ENCODE data around the gene GAPDH.

The GAPDH gene

GRCh38 chr12:6547987-6548386, 13.7 kb downstream of the GAPDH start:
- Histone ChIP-seq H3K27me3 (ENCODE audit: control insufficient read depth, insufficient read depth, low read length) (no peaks in the 10 kb centered on the region), H3K4me1 (ENCODE audit: control insufficient read depth, insufficient read depth, low read length) (peaks cover 9% of the 10 kb centered on the region; the same call in 1 of the 2 replicates), H3K27ac (ENCODE audit: low read depth, low read length) (no peak overlapping the region), H3K9me3 (ENCODE audit: control insufficient read depth, insufficient read depth, low read depth, low read length) (no peaks in the 10 kb centered on the region), H3K4me3 (ENCODE audit: low read depth, low read length) (no peak overlapping the region), H3K36me3 (ENCODE audit: control insufficient read depth, insufficient read depth, low read length) (peaks cover 65% of the 10 kb centered on the region), H3K9ac (ENCODE audit: low read length) (no peak overlapping the region)

- peaks cover 61% of the 10 kb centered on the region for H3K36me3 ChIP-seq (ENCODE audit: control insufficient read depth, insufficient read depth, low read length)
- H3K9me3 ChIP-seq (ENCODE audit: control insufficient read depth, insufficient read depth, low read depth, low read length): no peaks in the 10 kb centered on the region
- H3K27ac ChIP-seq (ENCODE audit: low read depth, low read length): no peak overlapping the region
- H3K27me3 ChIP-seq (ENCODE audit: control insufficient read depth, insufficient read depth, low read length): no peaks in the 10 kb centered on the region
- H3K4me1 ChIP-seq (ENCODE audit: control insufficient read depth, insufficient read depth, low read length): peaks cover 11% of the 10 kb centered on the region; the same call in 1 of the 2 replicates
- H3K9ac ChIP-seq (ENCODE audit: low read length): no peak overlapping the region
- H3K4me3 ChIP-seq (ENCODE audit: low read depth, low read length): no peak overlapping the region
Observed at GRCh38 chr12:6548556-6548955, 14.2 kb downstream of the GAPDH start.

GRCh38 chr12:6548966-6549683, 14.8 kb downstream of the GAPDH start:
- Histone ChIP-seq H3K9ac (ENCODE audit: low read length) (no peak overlapping the region), H3K36me3 (ENCODE audit: control insufficient read depth, insufficient read depth, low read length) (peaks cover 60% of the 10 kb centered on the region), H3K27ac (ENCODE audit: low read depth, low read length) (no peak overlapping the region), H3K4me1 (ENCODE audit: control insufficient read depth, insufficient read depth, low read length) (peaks cover 14% of the 10 kb centered on the region; the same call in 1 of the 2 replicates), H3K4me3 (ENCODE audit: low read depth, low read length) (no peak overlapping the region), H3K27me3 (ENCODE audit: control insufficient read depth, insufficient read depth, low read length) (no peaks in the 10 kb centered on the region), H3K9me3 (ENCODE audit: control insufficient read depth, insufficient read depth, low read depth, low read length) (no peaks in the 10 kb centered on the region)

- Histone ChIP-seq H3K4me3 (ENCODE audit: low read depth, low read length) (no peak overlapping the region), H3K36me3 (ENCODE audit: control insufficient read depth, insufficient read depth, low read length) (peaks cover 55% of the 10 kb centered on the region), H3K27ac (ENCODE audit: low read depth, low read length) (peak overlapping the region; percentile 14; the same call in 1 of the 2 replicates), H3K9me3 (ENCODE audit: control insufficient read depth, insufficient read depth, low read depth, low read length) (no peaks in the 10 kb centered on the region), H3K27me3 (ENCODE audit: control insufficient read depth, insufficient read depth, low read length) (no peaks in the 10 kb centered on the region), H3K4me1 (ENCODE audit: control insufficient read depth, insufficient read depth, low read length) (peaks cover 17% of the 10 kb centered on the region), H3K9ac (ENCODE audit: low read length) (no peak overlapping the region)
Observed at GRCh38 chr12:6549684-6550151, 15.4 kb downstream of the GAPDH start.

GRCh38 chr12:6550294-6551062, 16.2 kb downstream of the GAPDH start:
- H3K27me3 ChIP-seq (ENCODE audit: control insufficient read depth, insufficient read depth, low read length): no peaks in the 10 kb centered on the region
- H3K4me1 ChIP-seq (ENCODE audit: control insufficient read depth, insufficient read depth, low read length): peaks cover 20% of the 10 kb centered on the region
- H3K4me3 ChIP-seq (ENCODE audit: low read depth, low read length): no peak overlapping the region
- no peaks in the 10 kb centered on the region for H3K9me3 ChIP-seq (ENCODE audit: control insufficient read depth, insufficient read depth, low read depth, low read length)
- H3K9ac ChIP-seq (ENCODE audit: low read length): peak overlapping the region; percentile 25
- H3K36me3 ChIP-seq (ENCODE audit: control insufficient read depth, insufficient read depth, low read length): peaks cover 54% of the 10 kb centered on the region
- peak overlapping the region; percentile 14; the same call in 1 of the 2 replicates for H3K27ac ChIP-seq (ENCODE audit: low read depth, low read length)

GRCh38 chr12:6551063-6551461, 16.7 kb downstream of the GAPDH start:
- Histone ChIP-seq H3K36me3 (ENCODE audit: control insufficient read depth, insufficient read depth, low read length) (peaks cover 48% of the 10 kb centered on the region), H3K9ac (ENCODE audit: low read length) (peak overlapping the region; percentile 25), H3K9me3 (ENCODE audit: control insufficient read depth, insufficient read depth, low read depth, low read length) (no peaks in the 10 kb centered on the region), H3K4me1 (ENCODE audit: control insufficient read depth, insufficient read depth, low read length) (peaks cover 20% of the 10 kb centered on the region), H3K27ac (ENCODE audit: low read depth, low read length) (0 out of 2 replicates have a peak overlapping the region, but pooled peaks have one; percentile 3), H3K4me3 (ENCODE audit: low read depth, low read length) (no peak overlapping the region), H3K27me3 (ENCODE audit: control insufficient read depth, insufficient read depth, low read length) (no peaks in the 10 kb centered on the region)

- no peak overlapping the region for H3K4me3 ChIP-seq (ENCODE audit: low read depth, low read length)
- peaks cover 46% of the 10 kb centered on the region for H3K36me3 ChIP-seq (ENCODE audit: control insufficient read depth, insufficient read depth, low read length)
- 0 out of 2 replicates have a peak overlapping the region, but pooled peaks have one; percentile 3 for H3K27ac ChIP-seq (ENCODE audit: low read depth, low read length)
- H3K9ac ChIP-seq (ENCODE audit: low read length): no peak overlapping the region
- H3K9me3 ChIP-seq (ENCODE audit: control insufficient read depth, insufficient read depth, low read depth, low read length): no peaks in the 10 kb centered on the region
- H3K4me1 ChIP-seq (ENCODE audit: control insufficient read depth, insufficient read depth, low read length): peaks cover 20% of the 10 kb centered on the region
- H3K27me3 ChIP-seq (ENCODE audit: control insufficient read depth, insufficient read depth, low read length): no peaks in the 10 kb centered on the region
Observed at GRCh38 chr12:6551496-6552139, 17.3 kb downstream of the GAPDH start.

GRCh38 chr12:6552140-6552551, 17.8 kb downstream of the GAPDH start:
- Histone ChIP-seq H3K4me1 (ENCODE audit: control insufficient read depth, insufficient read depth, low read length) (peaks cover 20% of the 10 kb centered on the region), H3K27ac (ENCODE audit: low read depth, low read length) (no peak overlapping the region), H3K9ac (ENCODE audit: low read length) (no peak overlapping the region), H3K4me3 (ENCODE audit: low read depth, low read length) (no peak overlapping the region), H3K36me3 (ENCODE audit: control insufficient read depth, insufficient read depth, low read length) (peaks cover 47% of the 10 kb centered on the region), H3K27me3 (ENCODE audit: control insufficient read depth, insufficient read depth, low read length) (no peaks in the 10 kb centered on the region), H3K9me3 (ENCODE audit: control insufficient read depth, insufficient read depth, low read depth, low read length) (no peaks in the 10 kb centered on the region)

- H3K27ac ChIP-seq (ENCODE audit: low read depth, low read length): no peak overlapping the region
- H3K27me3 ChIP-seq (ENCODE audit: control insufficient read depth, insufficient read depth, low read length): no peaks in the 10 kb centered on the region
- peaks cover 20% of the 10 kb centered on the region for H3K4me1 ChIP-seq (ENCODE audit: control insufficient read depth, insufficient read depth, low read length)
- H3K9ac ChIP-seq (ENCODE audit: low read length): no peak overlapping the region
- H3K4me3 ChIP-seq (ENCODE audit: low read depth, low read length): no peak overlapping the region; the same call in 1 of the 2 replicates
- no peaks in the 10 kb centered on the region for H3K9me3 ChIP-seq (ENCODE audit: control insufficient read depth, insufficient read depth, low read depth, low read length)
- peaks cover 44% of the 10 kb centered on the region for H3K36me3 ChIP-seq (ENCODE audit: control insufficient read depth, insufficient read depth, low read length)
Observed at GRCh38 chr12:6553051-6553868, 18.9 kb downstream of the GAPDH start.
